ENCODE results near the gene TUG1.

GRCh38 chr22:30933457-30933856 is 35.6 kb upstream of the TUG1 start:
- TF ChIP-seq FOXK2 (IDR thresholded peaks at IDR 0.05) (no peak), CTCF (IDR thresholded peaks at IDR 0.05 in 2 of 3, conservative IDR thresholded peaks at IDR 0.05 in 1 of 3; ENCODE audit: control insufficient read depth in 2 of 3, extremely low read depth in 1 of 3, insufficient read depth in 1 of 3, low read depth in 3 of 3, low read length in 3 of 3) (no peak), MAX (IDR thresholded peaks at IDR 0.05; ENCODE audit: low read depth, low read length) (no peak), POLR2A (IDR thresholded peaks at IDR 0.05; ENCODE audit: low read depth, low read length) (no peak), SKIL (IDR thresholded peaks at IDR 0.05; ENCODE audit: low read depth, poor library complexity, severe bottlenecking) (no peak), POLR2AphosphoS5 (IDR thresholded peaks at IDR 0.05; ENCODE audit: low read length) (no peak)
